ENCODE data around the gene CCDC9.

- TF ChIP-seq, protein P1, sequence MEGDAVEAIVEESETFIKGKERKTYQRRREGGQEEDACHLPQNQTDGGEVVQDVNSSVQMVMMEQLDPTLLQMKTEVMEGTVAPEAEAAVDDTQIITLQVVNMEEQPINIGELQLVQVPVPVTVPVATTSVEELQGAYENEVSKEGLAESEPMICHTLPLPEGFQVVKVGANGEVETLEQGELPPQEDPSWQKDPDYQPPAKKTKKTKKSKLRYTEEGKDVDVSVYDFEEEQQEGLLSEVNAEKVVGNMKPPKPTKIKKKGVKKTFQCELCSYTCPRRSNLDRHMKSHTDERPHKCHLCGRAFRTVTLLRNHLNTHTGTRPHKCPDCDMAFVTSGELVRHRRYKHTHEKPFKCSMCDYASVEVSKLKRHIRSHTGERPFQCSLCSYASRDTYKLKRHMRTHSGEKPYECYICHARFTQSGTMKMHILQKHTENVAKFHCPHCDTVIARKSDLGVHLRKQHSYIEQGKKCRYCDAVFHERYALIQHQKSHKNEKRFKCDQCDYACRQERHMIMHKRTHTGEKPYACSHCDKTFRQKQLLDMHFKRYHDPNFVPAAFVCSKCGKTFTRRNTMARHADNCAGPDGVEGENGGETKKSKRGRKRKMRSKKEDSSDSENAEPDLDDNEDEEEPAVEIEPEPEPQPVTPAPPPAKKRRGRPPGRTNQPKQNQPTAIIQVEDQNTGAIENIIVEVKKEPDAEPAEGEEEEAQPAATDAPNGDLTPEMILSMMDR (conservative IDR thresholded peaks at IDR 0.05; ENCODE audit: low read depth, low read length): no peak
- no peak for TF ChIP-seq EZH2 (IDR thresholded peaks at IDR 0.05; ENCODE audit: low read length, unreplicated experiment)
- TF ChIP-seq EZH2phosphoT487 (IDR thresholded peaks at IDR 0.05; ENCODE audit: borderline replicate concordance, low read length): no peak
These were observed 27.2 kb upstream of the CCDC9 start for GRCh38 chr19:47228937-47229675.
